GM12892 (cell line): ENCODE results near the gene POLR3H.
"Not testable (repeated sequence)": the region's sequence is repeated elsewhere in the genome, so short reads cannot be mapped to it uniquely, and the experiment has no call there.

Experiments
- DNase-seq: peaks from one replicate; pipeline ENCODE4 v3.0.0; 2011; ENCODE audit not compliant: insufficient read length
- FAIRE-seq: peaks from 2 replicates; lab custom pipeline; 2011; peaks lifted over from hg19 to GRCh38; lab: Jason Lieb, UNC
- POLR2A ChIP-seq: IDR thresholded peaks from 2 replicates; pipeline ENCODE4 v1.6.1; 2011; ENCODE audit warnings: low read depth, low read length, control low read depth
- POLR2AphosphoS5 ChIP-seq: IDR thresholded peaks from 2 replicates; pipeline ENCODE4 v1.6.1; 2011; ENCODE audit warnings: low read depth, low read length, control low read depth
- TAF1 ChIP-seq: IDR thresholded peaks from 2 replicates; pipeline ENCODE4 v1.6.1; 2011; ENCODE audit warnings: low read depth, mild to moderate bottlenecking, control low read depth, low read length, borderline replicate concordance

The POLR3H gene

GRCh38 chr22:41578114-41578513, 33.8 kb upstream of the POLR3H start:
- DNase-seq (no peak), FAIRE-seq (no peak)
- TF ChIP-seq POLR2A = no peak
- TF ChIP-seq TAF1 = no peak
- no peak for TF ChIP-seq POLR2AphosphoS5

GRCh38 chr22:41576877-41577276, 32.6 kb upstream of the POLR3H start:
- no peak for TF ChIP-seq POLR2A
- no peak for TF ChIP-seq TAF1
- TF ChIP-seq POLR2AphosphoS5 = no peak
- FAIRE-seq = no peak
- peak; percentile 50 for DNase-seq

- DNase-seq (no peak), FAIRE-seq (no peak)
- TF ChIP-seq POLR2AphosphoS5 (no peak), TAF1 (no peak), POLR2A (no peak)
Measured at GRCh38 chr22:41575533-41575932, 31.3 kb upstream of the POLR3H start.

- FAIRE-seq = no peak
- no peak for DNase-seq
- TF ChIP-seq POLR2A (no peak), TAF1 (no peak), POLR2AphosphoS5 (no peak)
Measured at GRCh38 chr22:41574847-41575381, 30.6 kb upstream of the POLR3H start.

- FAIRE-seq (no peak), DNase-seq (no peak)
- TF ChIP-seq POLR2AphosphoS5 (no peak), TAF1 (no peak), POLR2A (no peak)
Measured at GRCh38 chr22:41573677-41574076, 29.4 kb upstream of the POLR3H start.

GRCh38 chr22:41572305-41572704, 28.0 kb upstream of the POLR3H start:
- not testable (repeated sequence) for FAIRE-seq, DNase-seq

GRCh38 chr22:41571786-41572185, 27.5 kb upstream of the POLR3H start:
- TF ChIP-seq POLR2AphosphoS5 (no peak), TAF1 (no peak), POLR2A (no peak)
- FAIRE-seq (no peak), DNase-seq (no peak)

- DNase-seq (no peak), FAIRE-seq (no peak)
Measured at GRCh38 chr22:41570221-41570620, 26.0 kb upstream of the POLR3H start.

GRCh38 chr22:41568811-41569210, 24.5 kb upstream of the POLR3H start:
- DNase-seq (no peak), FAIRE-seq (no peak)
- TF ChIP-seq POLR2AphosphoS5 (no peak), TAF1 (no peak), POLR2A (no peak)

More at GRCh38 chr22:41570221-41570620, 26.0 kb upstream of the POLR3H start:
- TF ChIP-seq TAF1 (no peak), POLR2A (no peak), POLR2AphosphoS5 (no peak)

GRCh38 chr22:41567512-41567768, 23.2 kb upstream of the POLR3H start:
- FAIRE-seq (no peak), DNase-seq (no peak)
- no peak for TF ChIP-seq TAF1
- no peak for TF ChIP-seq POLR2AphosphoS5
- TF ChIP-seq POLR2A = no peak

GRCh38 chr22:41565403-41566054, 21.3 kb upstream of the POLR3H start:
- FAIRE-seq (no peak), DNase-seq (no peak)
- no peak for TF ChIP-seq POLR2A

- FAIRE-seq (no peak), DNase-seq (no peak)
- TF ChIP-seq TAF1 (no peak), POLR2A (no peak), POLR2AphosphoS5 (no peak)
Measured at GRCh38 chr22:41564563-41564962, 20.3 kb upstream of the POLR3H start.
